ENCODE measurements around the gene KRTAP25-1.
A peak's percentile ranks its signal among the peaks of the same experiment; 100 is the strongest.

KRTAP25-1 gene

GRCh38 chr21:30289215-30289614 lies at the start of gene KRTAP25-1:
TSS of gene KRTAP25-1 (minus strand) at chr21:30289514. CDS start at chr21:30289490, 24 bp downstream.
- DNase-seq, result no peak

- DNase-seq, result no peak
Observed at GRCh38 chr21:30338717-30339116, 49.4 kb upstream of the KRTAP25-1 start.

GRCh38 chr21:30337772-30338171 lies 48.5 kb upstream of the KRTAP25-1 start:
- DNase-seq, result no peak

GRCh38 chr21:30337276-30337744 lies 48.0 kb upstream of the KRTAP25-1 start, which contains the start of gene KRTAP27-1:
TSS of gene KRTAP27-1 (minus strand) at chr21:30337694. CDS start at chr21:30337668, 26 bp downstream.
- DNase-seq, result no peak

GRCh38 chr21:30336596-30336995 lies 47.3 kb upstream of the KRTAP25-1 start:
- no peak for DNase-seq

- DNase-seq, result no peak
Observed at GRCh38 chr21:30333736-30334135, 44.4 kb upstream of the KRTAP25-1 start.

- no peak for DNase-seq
Observed at GRCh38 chr21:30332681-30333080, 43.4 kb upstream of the KRTAP25-1 start.

GRCh38 chr21:30329203-30329875 lies 40.0 kb upstream of the KRTAP25-1 start:
- no peak for DNase-seq

GRCh38 chr21:30326390-30326789 lies 37.1 kb upstream of the KRTAP25-1 start:
- no peak for DNase-seq

GRCh38 chr21:30320215-30320614 lies 30.9 kb upstream of the KRTAP25-1 start, which contains the start of gene KRTAP26-1:
TSS of gene KRTAP26-1 (minus strand) at chr21:30320315. CDS start at chr21:30320035, 280 bp downstream.
- no peak for DNase-seq

GRCh38 chr21:30315701-30316100 lies 26.4 kb upstream of the KRTAP25-1 start:
- DNase-seq, result no peak

- no peak for DNase-seq
Observed at GRCh38 chr21:30306884-30307283, 17.6 kb upstream of the KRTAP25-1 start.

- no peak for DNase-seq
Observed at GRCh38 chr21:30305136-30305535, 15.8 kb upstream of the KRTAP25-1 start.

- no peak for DNase-seq
Observed at GRCh38 chr21:30282850-30283249, 6.5 kb downstream of the KRTAP25-1 start, which contains the start of gene KRTAP24-1. TSS of gene KRTAP24-1 (minus strand) at chr21:30282950. CDS start at chr21:30282932, 18 bp downstream.

GRCh38 chr21:30271611-30272010 lies 17.7 kb downstream of the KRTAP25-1 start:
- no peak for DNase-seq

- no peak for DNase-seq
Observed at GRCh38 chr21:30271156-30271555, 18.2 kb downstream of the KRTAP25-1 start.

GRCh38 chr21:30269803-30270530 lies 19.3 kb downstream of the KRTAP25-1 start:
- DNase-seq, result no peak

GRCh38 chr21:30268608-30269197 lies 20.6 kb downstream of the KRTAP25-1 start:
- peak; percentile 20 for DNase-seq

GRCh38 chr21:30257773-30258172 lies 31.5 kb downstream of the KRTAP25-1 start:
- no peak for DNase-seq

- no peak for DNase-seq
Observed at GRCh38 chr21:30256100-30256499, 33.2 kb downstream of the KRTAP25-1 start.

GRCh38 chr21:30255679-30256078 lies 33.6 kb downstream of the KRTAP25-1 start:
- DNase-seq, result no peak

GRCh38 chr21:30251781-30252180 lies 37.5 kb downstream of the KRTAP25-1 start:
- DNase-seq, result no peak

GRCh38 chr21:30249936-30250335 lies 39.4 kb downstream of the KRTAP25-1 start:
- no peak for DNase-seq

GRCh38 chr21:30248844-30249243 lies 40.5 kb downstream of the KRTAP25-1 start:
- no peak for DNase-seq

Measured in activated CD4-positive, alpha-beta T cell treated with anti-CD3 and anti-CD28 coated beads, Interleukin-2, amount 50 U/mL, for 16 hours (primary cell).